ENCODE results near the gene KRIT1. TPM values are rescaled to one million over a fixed set of nuclear protein-coding genes. Genes with fewer than 3 reads are reported as not detected.

KRIT1 gene
- polyA plus RNA-seq, 1 donor from 2014 or later: 15.6 TPM

- no peaks in the 10 kb centered on the region for H3K27me3 Mint-ChIP-seq
- no peaks in the 10 kb centered on the region for H3K36me3 Mint-ChIP-seq
- no peaks in the 10 kb centered on the region for H3K9me3 Mint-ChIP-seq
- no peak overlapping the region for H3K4me3 Mint-ChIP-seq
- H3K4me1 Mint-ChIP-seq: peaks cover 0 to 2% (median 0%) of the 10 kb centered on the region in 3 donors
- no peak overlapping the region for H3K27ac Mint-ChIP-seq
These were observed 90.5 kb downstream of the KRIT1 start for GRCh38 chr7:92155108-92155739.

- no peak overlapping the region for H3K27ac Mint-ChIP-seq
- H3K27me3 Mint-ChIP-seq: no peaks in the 10 kb centered on the region
- H3K4me3 Mint-ChIP-seq: no peak overlapping the region
- H3K4me1 Mint-ChIP-seq: no peaks in the 10 kb centered on the region
- H3K9me3 Mint-ChIP-seq: no peaks in the 10 kb centered on the region
- no peaks in the 10 kb centered on the region for H3K36me3 Mint-ChIP-seq
These were observed 95.2 kb downstream of the KRIT1 start for GRCh38 chr7:92150450-92151017.

- Mint-ChIP-seq H3K27me3 (no peaks in the 10 kb centered on the region), H3K36me3 (no peaks in the 10 kb centered on the region), H3K4me1 (no peaks in the 10 kb centered on the region), H3K4me3 (no peak overlapping the region), H3K27ac (no peak overlapping the region), H3K9me3 (no peaks in the 10 kb centered on the region)
These were observed 95.9 kb downstream of the KRIT1 start for GRCh38 chr7:92149736-92150239.

Other genes starting within 250 kb of the KRIT1 start
- gene CYP51A1, start 111.4 kb downstream of the KRIT1 start, polyA plus RNA-seq: 15.1 TPM
- not detected for gene LRRD1, start 66.8 kb downstream of the KRIT1 start, polyA plus RNA-seq
- gene ANKIB1, start 60 bp upstream of the KRIT1 start, polyA plus RNA-seq: 4.4 TPM
- 19.0 TPM for gene GATAD1, start 201.6 kb upstream of the KRIT1 start, polyA plus RNA-seq
- 0.06 TPM for gene ERVW-1, start 232.0 kb upstream of the KRIT1 start, polyA plus RNA-seq